Loucy (cell line): ENCODE measurements around the gene SEC11A.

Experiments
- EZH2phosphoT487 ChIP-seq: fragments of 200-600 bp; IDR thresholded peaks from 2 replicates; pipeline ENCODE4 v1.6.1; 2018; ENCODE audit warnings: antibody characterized with exemption, mild to moderate bottlenecking, moderate library complexity, borderline replicate concordance
- TF ChIP-seq, protein P1 (sequence below): fragments of 200-600 bp; sonication (generic); conservative IDR thresholded peaks from 2 replicates; pipeline ENCODE4 v1.5.1; 2014; ENCODE audit warnings: mild to moderate bottlenecking, antibody characterized with exemption, low read length

GRCh38 chr15:84658080-84658787, 57.7 kb downstream of the SEC11A start, which contains the start of gene NMB:
- TF ChIP-seq, protein P1, sequence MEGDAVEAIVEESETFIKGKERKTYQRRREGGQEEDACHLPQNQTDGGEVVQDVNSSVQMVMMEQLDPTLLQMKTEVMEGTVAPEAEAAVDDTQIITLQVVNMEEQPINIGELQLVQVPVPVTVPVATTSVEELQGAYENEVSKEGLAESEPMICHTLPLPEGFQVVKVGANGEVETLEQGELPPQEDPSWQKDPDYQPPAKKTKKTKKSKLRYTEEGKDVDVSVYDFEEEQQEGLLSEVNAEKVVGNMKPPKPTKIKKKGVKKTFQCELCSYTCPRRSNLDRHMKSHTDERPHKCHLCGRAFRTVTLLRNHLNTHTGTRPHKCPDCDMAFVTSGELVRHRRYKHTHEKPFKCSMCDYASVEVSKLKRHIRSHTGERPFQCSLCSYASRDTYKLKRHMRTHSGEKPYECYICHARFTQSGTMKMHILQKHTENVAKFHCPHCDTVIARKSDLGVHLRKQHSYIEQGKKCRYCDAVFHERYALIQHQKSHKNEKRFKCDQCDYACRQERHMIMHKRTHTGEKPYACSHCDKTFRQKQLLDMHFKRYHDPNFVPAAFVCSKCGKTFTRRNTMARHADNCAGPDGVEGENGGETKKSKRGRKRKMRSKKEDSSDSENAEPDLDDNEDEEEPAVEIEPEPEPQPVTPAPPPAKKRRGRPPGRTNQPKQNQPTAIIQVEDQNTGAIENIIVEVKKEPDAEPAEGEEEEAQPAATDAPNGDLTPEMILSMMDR = peak; percentile 53
- no peak for TF ChIP-seq EZH2phosphoT487
